Measurements from ENCODE around the gene MALAT1. TPM values are rescaled to one million over a fixed set of nuclear protein-coding genes. Genes with fewer than 3 reads are reported as not detected.
A peak's percentile ranks its signal among the peaks of the same experiment; 100 is the strongest.

Gene MALAT1
- total and polyA plus RNA-seq, 2 of the 13 experiments (the other 11 are each of a cell fraction or from before 2014, with no cell fraction given), result 143 to 1,237 TPM

DNA sequence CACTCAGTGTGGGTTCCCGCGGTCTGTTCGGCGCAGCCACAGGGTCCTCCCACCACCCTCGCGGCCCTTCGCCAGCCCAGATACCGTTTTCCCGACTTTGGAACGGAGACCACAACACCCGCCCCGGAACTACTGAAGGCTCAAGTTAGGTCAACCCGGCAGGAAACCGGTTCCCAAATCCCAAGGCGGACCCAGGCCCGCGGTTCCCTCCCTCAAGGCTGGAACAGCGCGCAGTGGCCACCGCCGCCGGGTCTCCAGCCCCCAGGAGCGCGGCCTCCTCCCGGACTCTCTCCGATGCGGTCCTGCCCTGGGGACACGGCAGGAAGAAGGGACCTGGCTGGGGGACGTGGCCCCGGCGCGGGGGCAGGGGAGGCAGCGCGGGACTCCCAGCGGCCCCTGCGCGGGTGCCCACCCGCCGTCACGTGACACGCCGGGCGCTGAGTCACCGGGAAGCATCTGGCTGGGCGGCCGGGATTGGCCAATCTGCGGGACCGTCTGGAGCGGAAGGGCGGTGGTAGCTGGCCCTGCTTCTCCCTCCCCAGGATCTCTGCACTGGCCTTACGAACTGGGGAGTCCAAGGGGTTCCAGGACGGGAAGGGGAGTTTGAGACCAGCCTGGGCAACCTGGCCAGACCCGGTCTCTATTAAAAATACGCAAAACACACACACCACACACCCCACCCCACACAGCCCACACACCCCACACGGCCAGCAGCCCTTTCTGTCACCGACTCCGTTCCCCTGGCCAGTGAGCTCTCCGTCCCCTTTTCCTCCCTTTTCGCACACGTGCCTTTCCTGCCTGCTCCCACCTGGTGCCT, 21.5 kb upstream of the MALAT1 start (continued):
- TF ChIP-seq, protein P1, sequence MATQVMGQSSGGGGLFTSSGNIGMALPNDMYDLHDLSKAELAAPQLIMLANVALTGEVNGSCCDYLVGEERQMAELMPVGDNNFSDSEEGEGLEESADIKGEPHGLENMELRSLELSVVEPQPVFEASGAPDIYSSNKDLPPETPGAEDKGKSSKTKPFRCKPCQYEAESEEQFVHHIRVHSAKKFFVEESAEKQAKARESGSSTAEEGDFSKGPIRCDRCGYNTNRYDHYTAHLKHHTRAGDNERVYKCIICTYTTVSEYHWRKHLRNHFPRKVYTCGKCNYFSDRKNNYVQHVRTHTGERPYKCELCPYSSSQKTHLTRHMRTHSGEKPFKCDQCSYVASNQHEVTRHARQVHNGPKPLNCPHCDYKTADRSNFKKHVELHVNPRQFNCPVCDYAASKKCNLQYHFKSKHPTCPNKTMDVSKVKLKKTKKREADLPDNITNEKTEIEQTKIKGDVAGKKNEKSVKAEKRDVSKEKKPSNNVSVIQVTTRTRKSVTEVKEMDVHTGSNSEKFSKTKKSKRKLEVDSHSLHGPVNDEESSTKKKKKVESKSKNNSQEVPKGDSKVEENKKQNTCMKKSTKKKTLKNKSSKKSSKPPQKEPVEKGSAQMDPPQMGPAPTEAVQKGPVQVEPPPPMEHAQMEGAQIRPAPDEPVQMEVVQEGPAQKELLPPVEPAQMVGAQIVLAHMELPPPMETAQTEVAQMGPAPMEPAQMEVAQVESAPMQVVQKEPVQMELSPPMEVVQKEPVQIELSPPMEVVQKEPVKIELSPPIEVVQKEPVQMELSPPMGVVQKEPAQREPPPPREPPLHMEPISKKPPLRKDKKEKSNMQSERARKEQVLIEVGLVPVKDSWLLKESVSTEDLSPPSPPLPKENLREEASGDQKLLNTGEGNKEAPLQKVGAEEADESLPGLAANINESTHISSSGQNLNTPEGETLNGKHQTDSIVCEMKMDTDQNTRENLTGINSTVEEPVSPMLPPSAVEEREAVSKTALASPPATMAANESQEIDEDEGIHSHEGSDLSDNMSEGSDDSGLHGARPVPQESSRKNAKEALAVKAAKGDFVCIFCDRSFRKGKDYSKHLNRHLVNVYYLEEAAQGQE (IDR thresholded peaks at IDR 0.05; ENCODE audit: borderline replicate concordance in 1 of 2, low read depth in 1 of 2, low read length in 2 of 2), result peak in 1 of 2 experiments; percentile 7; a peak in 1 of 4 replicates
- TF ChIP-seq, protein P2, sequence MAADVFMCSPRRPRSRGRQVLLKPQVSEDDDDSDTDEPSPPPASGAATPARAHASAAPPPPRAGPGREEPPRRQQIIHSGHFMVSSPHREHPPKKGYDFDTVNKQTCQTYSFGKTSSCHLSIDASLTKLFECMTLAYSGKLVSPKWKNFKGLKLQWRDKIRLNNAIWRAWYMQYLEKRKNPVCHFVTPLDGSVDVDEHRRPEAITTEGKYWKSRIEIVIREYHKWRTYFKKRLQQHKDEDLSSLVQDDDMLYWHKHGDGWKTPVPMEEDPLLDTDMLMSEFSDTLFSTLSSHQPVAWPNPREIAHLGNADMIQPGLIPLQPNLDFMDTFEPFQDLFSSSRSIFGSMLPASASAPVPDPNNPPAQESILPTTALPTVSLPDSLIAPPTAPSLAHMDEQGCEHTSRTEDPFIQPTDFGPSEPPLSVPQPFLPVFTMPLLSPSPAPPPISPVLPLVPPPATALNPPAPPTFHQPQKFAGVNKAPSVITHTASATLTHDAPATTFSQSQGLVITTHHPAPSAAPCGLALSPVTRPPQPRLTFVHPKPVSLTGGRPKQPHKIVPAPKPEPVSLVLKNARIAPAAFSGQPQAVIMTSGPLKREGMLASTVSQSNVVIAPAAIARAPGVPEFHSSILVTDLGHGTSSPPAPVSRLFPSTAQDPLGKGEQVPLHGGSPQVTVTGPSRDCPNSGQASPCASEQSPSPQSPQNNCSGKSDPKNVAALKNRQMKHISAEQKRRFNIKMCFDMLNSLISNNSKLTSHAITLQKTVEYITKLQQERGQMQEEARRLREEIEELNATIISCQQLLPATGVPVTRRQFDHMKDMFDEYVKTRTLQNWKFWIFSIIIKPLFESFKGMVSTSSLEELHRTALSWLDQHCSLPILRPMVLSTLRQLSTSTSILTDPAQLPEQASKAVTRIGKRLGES (CRISPR knock-in tag; IDR thresholded peaks at IDR 0.05; ENCODE audit: borderline replicate concordance), result no peak
- TF ChIP-seq, protein P3, sequence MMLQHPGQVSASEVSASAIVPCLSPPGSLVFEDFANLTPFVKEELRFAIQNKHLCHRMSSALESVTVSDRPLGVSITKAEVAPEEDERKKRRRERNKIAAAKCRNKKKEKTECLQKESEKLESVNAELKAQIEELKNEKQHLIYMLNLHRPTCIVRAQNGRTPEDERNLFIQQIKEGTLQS (CRISPR knock-in tag; IDR thresholded peaks at IDR 0.05), result peak; percentile 95
- TF ChIP-seq PHF8 (CRISPR knock-in tag; IDR thresholded peaks at IDR 0.05), result peak; percentile 94
- TF ChIP-seq HOXD1 (CRISPR knock-in tag; IDR thresholded peaks at IDR 0.05), result peak; percentile 88
- no peak for TF ChIP-seq ZEB1 (IDR thresholded peaks at IDR 0.05; ENCODE audit: insufficient replicate concordance, low read depth)
- TF ChIP-seq, protein P4, sequence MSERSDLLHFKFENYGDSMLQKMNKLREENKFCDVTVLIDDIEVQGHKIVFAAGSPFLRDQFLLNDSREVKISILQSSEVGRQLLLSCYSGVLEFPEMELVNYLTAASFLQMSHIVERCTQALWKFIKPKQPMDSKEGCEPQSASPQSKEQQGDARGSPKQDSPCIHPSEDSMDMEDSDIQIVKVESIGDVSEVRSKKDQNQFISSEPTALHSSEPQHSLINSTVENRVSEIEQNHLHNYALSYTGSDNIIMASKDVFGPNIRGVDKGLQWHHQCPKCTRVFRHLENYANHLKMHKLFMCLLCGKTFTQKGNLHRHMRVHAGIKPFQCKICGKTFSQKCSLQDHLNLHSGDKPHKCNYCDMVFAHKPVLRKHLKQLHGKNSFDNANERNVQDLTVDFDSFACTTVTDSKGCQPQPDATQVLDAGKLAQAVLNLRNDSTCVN (CRISPR knock-in tag; IDR thresholded peaks at IDR 0.05; ENCODE audit: borderline replicate concordance), result peak; percentile 56; the same call in 1 of the 2 replicates
- TF ChIP-seq NFE2L1 (CRISPR knock-in tag; IDR thresholded peaks at IDR 0.05; ENCODE audit: borderline replicate concordance), result peak; percentile 86; the same call in 1 of the 2 replicates
- no peak for TF ChIP-seq SYNCRIP (IDR thresholded peaks at IDR 0.05; ENCODE audit: insufficient read depth, low read depth, low read length)
- no peak for TF ChIP-seq IKZF1 (IDR thresholded peaks at IDR 0.05)
- TF ChIP-seq ZNF7 (CRISPR knock-in tag; IDR thresholded peaks at IDR 0.05), result no peak
- peak; percentile 85 for TF ChIP-seq ZSCAN29 (CRISPR knock-in tag; conservative IDR thresholded peaks at IDR 0.05)
- TF ChIP-seq, protein P5, sequence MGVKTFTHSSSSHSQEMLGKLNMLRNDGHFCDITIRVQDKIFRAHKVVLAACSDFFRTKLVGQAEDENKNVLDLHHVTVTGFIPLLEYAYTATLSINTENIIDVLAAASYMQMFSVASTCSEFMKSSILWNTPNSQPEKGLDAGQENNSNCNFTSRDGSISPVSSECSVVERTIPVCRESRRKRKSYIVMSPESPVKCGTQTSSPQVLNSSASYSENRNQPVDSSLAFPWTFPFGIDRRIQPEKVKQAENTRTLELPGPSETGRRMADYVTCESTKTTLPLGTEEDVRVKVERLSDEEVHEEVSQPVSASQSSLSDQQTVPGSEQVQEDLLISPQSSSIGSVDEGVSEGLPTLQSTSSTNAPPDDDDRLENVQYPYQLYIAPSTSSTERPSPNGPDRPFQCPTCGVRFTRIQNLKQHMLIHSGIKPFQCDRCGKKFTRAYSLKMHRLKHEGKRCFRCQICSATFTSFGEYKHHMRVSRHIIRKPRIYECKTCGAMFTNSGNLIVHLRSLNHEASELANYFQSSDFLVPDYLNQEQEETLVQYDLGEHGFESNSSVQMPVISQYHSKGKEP (CRISPR knock-in tag; IDR thresholded peaks at IDR 0.05), result peak; percentile 65; the same call in 1 of the 2 replicates
- TF ChIP-seq EZH2 (conservative IDR thresholded peaks at IDR 0.05; ENCODE audit: low read depth, low read length), result no peak
- TF ChIP-seq ZNF776 (CRISPR knock-in tag; IDR thresholded peaks at IDR 0.05), result no peak
- TF ChIP-seq, protein P6, sequence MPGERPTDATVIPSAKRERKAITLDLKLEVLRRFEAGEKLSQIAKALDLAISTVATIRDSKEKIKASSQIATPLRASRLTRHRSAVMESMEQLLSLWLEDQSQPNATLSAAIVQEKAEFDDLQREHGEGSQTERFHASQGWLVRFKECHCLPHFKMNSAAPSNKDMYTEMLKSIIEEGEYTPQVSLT (CRISPR knock-in tag; IDR thresholded peaks at IDR 0.05; ENCODE audit: borderline replicate concordance, low read depth), result 0 out of 2 replicates have a peak, but pooled peaks have one; percentile 64

Measured in HepG2 (cell line).